Activated T-helper 1 cell treated with anti-CD3 and anti-CD28 coated beads, Interleukin-12 subunit alpha, Interleukin-12 subunit beta, Interleukin-2, Interleukin-4 antibody, amounts not matched to agents 30 ng/mL and 10 ng/mL and 1 ng/mL, durations not matched to agents 14 hours and 24 hours and 36 hours (primary cell): Measurements from ENCODE around the gene EXOC4. TPM values are rescaled to one million over a fixed set of nuclear protein-coding genes. Genes with fewer than 3 reads are reported as not detected.

Experiments
- DNase-seq: peaks from one replicate; pipeline ENCODE4 v3.0.0; 2021; ENCODE audit warnings: low spot score
- H3K27ac Mint-ChIP-seq: one replicate; pipeline ENCODE4 v1.8.0; 2021; ENCODE audit warnings: mild to moderate bottlenecking, mixed read lengths
- H3K27me3 Mint-ChIP-seq: one replicate; pipeline ENCODE4 v1.8.0; 2022; ENCODE audit warnings: mild to moderate bottlenecking, moderate library complexity, mixed read lengths; ENCODE audit not compliant: insufficient read depth
- H3K36me3 Mint-ChIP-seq: one replicate; pipeline ENCODE4 v1.8.0; 2021; ENCODE audit warnings: low read depth, mixed read lengths
- H3K4me1 Mint-ChIP-seq: one replicate; pipeline ENCODE4 v1.8.0; 2021; ENCODE audit warnings: low read depth, mixed read lengths
- H3K4me3 Mint-ChIP-seq: one replicate; pipeline ENCODE4 v1.8.0; 2021; ENCODE audit warnings: mild to moderate bottlenecking, moderate library complexity, mixed read lengths
- H3K9me3 Mint-ChIP-seq: one replicate; pipeline ENCODE4 v1.8.0; 2021; ENCODE audit warnings: mixed read lengths
- intact Hi-C: fragments of 100-400 bp; cut with micrococcal nuclease; formaldehyde crosslinking; loops from one replicate; pipeline ENCODE4 v1.15.1; 2024
- total RNA-seq: library from RNA; stranded (reverse); gene quantifications from 2 replicates; pipeline ENCODE4 v1.2.3, GENCODE V29; 2022

EXOC4 gene
- total RNA-seq, 1 donor from 2014 or later = 58.6 TPM

- no peaks in the 10 kb centered on the region for H3K4me1 Mint-ChIP-seq
Measured at GRCh38 chr7:133288970-133289369, 36.1 kb downstream of the EXOC4 start.

DNA sequence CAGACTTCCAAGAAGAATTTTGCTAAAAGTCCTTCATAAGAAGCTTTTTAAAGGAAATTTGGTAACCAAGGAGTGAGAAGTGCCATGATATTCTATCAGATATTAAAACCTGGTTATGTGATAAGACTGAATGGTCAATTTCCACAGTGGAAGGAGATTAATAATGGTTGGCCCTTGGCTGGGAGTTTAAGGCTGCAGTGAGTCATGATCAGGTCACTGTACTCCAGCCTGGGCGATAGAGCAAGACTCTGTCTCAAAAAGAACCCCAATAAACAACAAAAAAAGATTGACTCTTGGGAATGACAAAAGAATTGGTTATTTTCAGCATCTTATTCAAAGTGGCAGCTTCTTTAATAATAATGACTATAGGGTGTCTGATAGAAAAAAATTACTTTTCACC lies 37.2 kb downstream of the EXOC4 start:
- DNase-seq = no peak
- Mint-ChIP-seq H3K36me3 (peaks cover 27% of the 10 kb centered on the region), H3K27me3 (no peaks in the 10 kb centered on the region), H3K27ac (no peak overlapping the region), H3K4me1 (no peaks in the 10 kb centered on the region), H3K9me3 (no peaks in the 10 kb centered on the region), H3K4me3 (no peak overlapping the region)
- intact Hi-C loops = no loop called here

More at GRCh38 chr7:133288970-133289369, 36.1 kb downstream of the EXOC4 start:
- no peaks in the 10 kb centered on the region for H3K9me3 Mint-ChIP-seq
- no peak overlapping the region for H3K27ac Mint-ChIP-seq
- H3K4me3 Mint-ChIP-seq = no peak overlapping the region
- no peaks in the 10 kb centered on the region for H3K27me3 Mint-ChIP-seq
- H3K36me3 Mint-ChIP-seq = peaks cover 27% of the 10 kb centered on the region
- intact Hi-C loops = no loop called here
- no peak for DNase-seq

DNA sequence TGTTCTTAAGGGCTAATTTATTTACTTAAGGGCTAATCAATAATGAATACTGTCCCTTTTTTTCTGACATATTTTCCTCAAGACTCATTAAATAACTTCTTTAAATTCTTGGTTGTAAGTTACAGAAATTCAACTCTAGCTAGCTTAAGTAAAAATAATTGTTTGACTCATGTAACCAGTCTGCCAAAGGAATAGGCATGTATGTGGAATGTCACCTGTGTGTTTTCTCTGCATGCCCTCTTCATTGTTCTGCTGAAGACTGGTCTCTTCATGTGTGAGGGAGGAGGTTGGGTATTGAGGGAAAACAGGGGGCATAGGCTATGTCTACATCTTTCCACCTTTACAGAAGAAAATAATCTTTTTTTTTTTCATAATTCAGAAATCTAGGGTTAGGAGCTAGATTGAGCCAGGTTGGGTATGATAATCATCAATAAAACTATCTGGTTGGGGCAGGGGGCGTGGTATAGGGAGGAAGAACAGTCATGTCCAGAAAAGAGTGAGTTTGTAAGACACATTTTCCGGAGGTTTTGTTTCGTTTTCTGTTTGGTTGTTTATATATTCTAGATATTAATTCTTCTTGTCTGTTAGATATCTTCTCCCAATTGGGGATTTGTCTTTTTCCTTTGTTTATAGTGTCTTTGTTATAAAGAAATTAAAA lies 37.9 kb downstream of the EXOC4 start:
- Mint-ChIP-seq H3K27ac (no peak overlapping the region), H3K36me3 (peaks cover 27% of the 10 kb centered on the region), H3K4me1 (no peaks in the 10 kb centered on the region), H3K9me3 (no peaks in the 10 kb centered on the region), H3K27me3 (no peaks in the 10 kb centered on the region), H3K4me3 (no peak overlapping the region)
- intact Hi-C loops = no loop called here
- no peak for DNase-seq

GRCh38 chr7:133292631-133293030 lies 39.8 kb downstream of the EXOC4 start:
- Mint-ChIP-seq H3K27ac (no peak overlapping the region), H3K4me3 (no peak overlapping the region), H3K27me3 (no peaks in the 10 kb centered on the region), H3K36me3 (peaks cover 29% of the 10 kb centered on the region), H3K9me3 (no peaks in the 10 kb centered on the region), H3K4me1 (no peaks in the 10 kb centered on the region)
- intact Hi-C loops = no loop called here
- no peak for DNase-seq

- no peaks in the 10 kb centered on the region for H3K9me3 Mint-ChIP-seq
- no peaks in the 10 kb centered on the region for H3K27me3 Mint-ChIP-seq
- H3K27ac Mint-ChIP-seq = no peak overlapping the region
- H3K4me3 Mint-ChIP-seq = no peak overlapping the region
- H3K36me3 Mint-ChIP-seq = peaks cover 24% of the 10 kb centered on the region
- no peak for DNase-seq
- intact Hi-C loops = no loop called here
- no peaks in the 10 kb centered on the region for H3K4me1 Mint-ChIP-seq
Measured at GRCh38 chr7:133293384-133294160, 40.7 kb downstream of the EXOC4 start.

DNA sequence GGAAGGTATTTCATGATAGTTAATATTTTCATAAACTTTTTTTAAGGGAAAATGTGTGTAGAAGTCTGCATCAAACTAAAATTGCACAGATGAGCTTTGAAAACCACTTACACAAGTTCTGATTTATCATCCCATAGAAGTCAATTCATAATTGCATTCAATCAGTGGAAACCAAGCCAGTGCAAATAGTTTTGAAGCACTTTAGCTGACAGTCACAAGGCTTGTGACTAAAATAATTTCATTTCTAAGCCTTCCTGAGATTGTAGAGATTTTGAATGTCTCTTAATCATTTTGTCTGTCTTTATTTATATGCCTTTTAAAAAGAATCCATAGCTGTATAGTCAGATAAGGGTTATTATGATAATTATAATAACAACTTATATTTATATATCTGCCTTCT lies 41.4 kb downstream of the EXOC4 start:
- Mint-ChIP-seq H3K27ac (no peak overlapping the region), H3K36me3 (peaks cover 19% of the 10 kb centered on the region), H3K4me1 (no peaks in the 10 kb centered on the region), H3K9me3 (no peaks in the 10 kb centered on the region), H3K4me3 (no peak overlapping the region), H3K27me3 (no peaks in the 10 kb centered on the region)
- DNase-seq = no peak
- intact Hi-C loops = no loop called here

GRCh38 chr7:133295484-133295883 lies 42.6 kb downstream of the EXOC4 start:
- intact Hi-C loops = no loop called here
- no peak for DNase-seq
- Mint-ChIP-seq H3K4me1 (no peaks in the 10 kb centered on the region), H3K27me3 (no peaks in the 10 kb centered on the region), H3K36me3 (peaks cover 12% of the 10 kb centered on the region), H3K4me3 (no peak overlapping the region), H3K27ac (no peak overlapping the region), H3K9me3 (no peaks in the 10 kb centered on the region)

- no peak for DNase-seq
- Mint-ChIP-seq H3K4me1 (no peaks in the 10 kb centered on the region), H3K4me3 (no peak overlapping the region), H3K9me3 (no peaks in the 10 kb centered on the region), H3K36me3 (peaks cover 5% of the 10 kb centered on the region), H3K27ac (no peak overlapping the region), H3K27me3 (no peaks in the 10 kb centered on the region)
- intact Hi-C loops = no loop called here
Measured at GRCh38 chr7:133297093-133297492, 44.2 kb downstream of the EXOC4 start.

GRCh38 chr7:133298080-133298479 lies 45.2 kb downstream of the EXOC4 start:
- Mint-ChIP-seq H3K36me3 (peaks cover 5% of the 10 kb centered on the region), H3K27me3 (no peaks in the 10 kb centered on the region), H3K4me3 (no peak overlapping the region), H3K27ac (no peak overlapping the region), H3K9me3 (no peaks in the 10 kb centered on the region), H3K4me1 (no peaks in the 10 kb centered on the region)
- intact Hi-C loops = no loop called here
- DNase-seq = no peak

- Mint-ChIP-seq H3K27ac (no peak overlapping the region), H3K4me3 (no peak overlapping the region), H3K4me1 (no peaks in the 10 kb centered on the region), H3K9me3 (no peaks in the 10 kb centered on the region), H3K36me3 (peaks cover 5% of the 10 kb centered on the region), H3K27me3 (no peaks in the 10 kb centered on the region)
- no peak for DNase-seq
- intact Hi-C loops = no loop called here
Measured at GRCh38 chr7:133299676-133300075, 46.8 kb downstream of the EXOC4 start.

- no peaks in the 10 kb centered on the region for H3K9me3 Mint-ChIP-seq
- H3K4me1 Mint-ChIP-seq = no peaks in the 10 kb centered on the region
- peaks cover 5% of the 10 kb centered on the region for H3K36me3 Mint-ChIP-seq
- no peak overlapping the region for H3K27ac Mint-ChIP-seq
- H3K4me3 Mint-ChIP-seq = no peak overlapping the region
- intact Hi-C loops = no loop called here
- H3K27me3 Mint-ChIP-seq = no peaks in the 10 kb centered on the region
- DNase-seq = no peak
Measured at GRCh38 chr7:133300088-133300487, 47.2 kb downstream of the EXOC4 start.

- intact Hi-C loops = no loop called here
- Mint-ChIP-seq H3K4me3 (no peak overlapping the region), H3K9me3 (no peaks in the 10 kb centered on the region), H3K27ac (no peak overlapping the region), H3K4me1 (no peaks in the 10 kb centered on the region), H3K36me3 (peaks cover 8% of the 10 kb centered on the region), H3K27me3 (no peaks in the 10 kb centered on the region)
- DNase-seq = no peak
Measured at GRCh38 chr7:133300811-133301210, 47.9 kb downstream of the EXOC4 start.

GRCh38 chr7:133301444-133301843 lies 48.6 kb downstream of the EXOC4 start:
- H3K4me1 Mint-ChIP-seq = no peaks in the 10 kb centered on the region
- no peaks in the 10 kb centered on the region for H3K9me3 Mint-ChIP-seq
- H3K27ac Mint-ChIP-seq = no peak overlapping the region
- DNase-seq = no peak
- H3K27me3 Mint-ChIP-seq = no peaks in the 10 kb centered on the region
- no peak overlapping the region for H3K4me3 Mint-ChIP-seq
- intact Hi-C loops = no loop called here
- peaks cover 12% of the 10 kb centered on the region for H3K36me3 Mint-ChIP-seq
